ENCODE data around the gene MCRIP2.

MCRIP2 gene

GRCh38 chr16:632486-633335, 8.9 kb upstream of the MCRIP2 start:
- no peak for DNase-seq (ENCODE audit: low read depth)

GRCh38 chr16:633336-634050, 8.1 kb upstream of the MCRIP2 start:
- DNase-seq (ENCODE audit: low read depth): no peak

GRCh38 chr16:634051-634670, 7.5 kb upstream of the MCRIP2 start:
- DNase-seq (ENCODE audit: low read depth): no peak

- no peak for DNase-seq (ENCODE audit: low read depth)
Measured at GRCh38 chr16:634996-635395, 6.6 kb upstream of the MCRIP2 start.

GRCh38 chr16:635573-636205, 5.9 kb upstream of the MCRIP2 start:
- no peak for DNase-seq (ENCODE audit: low read depth)

- peak; percentile 80 for DNase-seq (ENCODE audit: low read depth)
Measured at GRCh38 chr16:636206-637080, 5.2 kb upstream of the MCRIP2 start, which contains the start of gene METTL26. Gene METTL26, minus strand, starts transcription at chr16:636305. Its CDS starts 15 bp downstream, at chr16:636290.

GRCh38 chr16:637081-638018, 4.3 kb upstream of the MCRIP2 start:
- DNase-seq (ENCODE audit: low read depth): no peak

- DNase-seq (ENCODE audit: low read depth): no peak
Measured at GRCh38 chr16:638034-638543, 3.5 kb upstream of the MCRIP2 start.

GRCh38 chr16:638836-639235, 2.8 kb upstream of the MCRIP2 start:
- no peak for DNase-seq (ENCODE audit: low read depth)

GRCh38 chr16:640614-641013, 1.0 kb upstream of the MCRIP2 start:
- DNase-seq (ENCODE audit: low read depth): no peak

- DNase-seq (ENCODE audit: low read depth): no peak
Measured at GRCh38 chr16:642189-643049, 791 bp downstream of the MCRIP2 start.

GRCh38 chr16:643050-643368, 1.4 kb downstream of the MCRIP2 start:
- no peak for DNase-seq (ENCODE audit: low read depth)

- no peak for DNase-seq (ENCODE audit: low read depth)
Measured at GRCh38 chr16:644556-644955, 2.9 kb downstream of the MCRIP2 start.

GRCh38 chr16:645852-646678, 4.4 kb downstream of the MCRIP2 start:
- no peak for DNase-seq (ENCODE audit: low read depth)

GRCh38 chr16:646679-647172, 5.1 kb downstream of the MCRIP2 start:
- no peak for DNase-seq (ENCODE audit: low read depth)

GRCh38 chr16:647173-647902, 5.7 kb downstream of the MCRIP2 start:
- DNase-seq (ENCODE audit: low read depth): no peak

- no peak for DNase-seq (ENCODE audit: low read depth)
Measured at GRCh38 chr16:648071-648780, 6.6 kb downstream of the MCRIP2 start.

Measured in HS-27A (cell line).